ENCODE data around the gene MOGAT1. TPM values are rescaled to one million over a fixed set of nuclear protein-coding genes. Genes with fewer than 3 reads are reported as not detected.
A peak's percentile ranks its signal among the peaks of the same experiment; 100 is the strongest.

Gene MOGAT1
- total and polyA plus RNA-seq, 2 of the 4 experiments (the other 2 are of a cell fraction): not detected

DNA sequence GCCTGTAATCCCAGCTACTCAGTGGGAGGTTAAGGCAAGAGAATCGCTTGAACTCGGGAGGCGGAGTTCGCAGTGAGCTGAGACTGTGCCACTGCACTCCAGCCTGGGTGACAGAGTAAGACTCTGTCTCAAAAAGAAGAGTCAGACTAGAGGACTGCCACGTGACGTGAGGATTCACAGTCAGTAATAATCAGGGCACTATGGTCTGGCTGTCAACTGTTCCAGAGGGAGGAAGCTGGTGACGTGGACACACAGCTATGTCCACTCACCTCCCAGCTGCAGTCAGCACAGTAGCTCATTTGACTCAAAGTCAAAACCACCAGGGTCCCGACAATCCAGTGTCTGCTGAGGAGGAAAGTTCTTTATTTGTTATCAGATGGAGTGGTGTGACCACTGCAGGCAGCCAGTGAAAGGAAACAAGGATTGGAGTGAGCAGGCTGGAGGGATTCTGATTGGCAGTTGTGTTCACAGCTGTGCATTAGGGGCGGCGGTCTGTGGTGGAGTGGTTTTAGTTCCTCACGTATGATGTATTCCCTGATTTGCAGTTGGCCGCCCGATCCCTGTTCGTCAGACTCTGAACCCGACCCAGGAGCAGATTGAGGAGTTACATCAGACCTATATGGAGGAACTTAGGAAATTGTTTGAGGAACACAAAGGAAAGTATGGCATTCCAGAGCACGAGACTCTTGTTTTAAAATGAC is 37.9 kb downstream of the MOGAT1 start (continued):
- TF ChIP-seq NFE2L2 (IDR thresholded peaks at IDR 0.05; ENCODE audit: low read depth, low read length) (0 out of 2 replicates have a peak, but pooled peaks have one; percentile 9), POLR2A (IDR thresholded peaks at IDR 0.05; ENCODE audit: low read depth, low read length) (0 out of 2 replicates have a peak, but pooled peaks have one; percentile 21), CHD1 (IDR thresholded peaks at IDR 0.05; ENCODE audit: low read depth, low read length) (no peak), MAFK (IDR thresholded peaks at IDR 0.05; ENCODE audit: low read depth, low read length) (no peak; the same call in 1 of the 2 replicates)

DNA sequence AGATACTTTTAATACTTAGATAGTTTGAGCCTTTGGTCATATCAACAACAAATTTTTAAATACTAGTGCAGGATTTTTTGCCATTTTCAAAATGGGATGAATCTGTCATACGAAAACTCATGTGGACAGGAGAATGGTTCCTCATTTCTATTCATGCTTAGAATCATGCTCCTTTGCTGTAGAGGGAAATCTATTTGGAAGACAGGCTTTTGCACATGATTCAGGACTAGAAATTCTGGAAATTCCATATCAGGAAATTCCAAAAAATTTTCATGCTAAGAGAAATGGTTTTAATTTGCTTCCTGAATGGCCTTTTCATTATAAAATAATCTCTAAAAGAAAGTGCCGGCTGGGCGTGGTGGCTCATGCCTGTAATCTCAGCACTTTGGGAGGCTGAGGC is 39.3 kb downstream of the MOGAT1 start:
- Histone ChIP-seq H4K20me1 (ENCODE audit: insufficient read depth, low read length) (no peaks in the 10 kb centered on the region), H4K8ac (ENCODE audit: low read depth in 2 of 2, low read length in 2 of 2) (no peak overlapping the region), H3K27ac (ENCODE audit: insufficient read depth, low read length) (no peak overlapping the region), H2AFZ (replicated peaks; ENCODE audit: low read length, poor library complexity) (no peak overlapping the region), H2BK5ac (ENCODE audit: low read depth, low read length, poor library complexity, severe bottlenecking) (no peak overlapping the region), H3K36me3 (ENCODE audit: control insufficient read depth, insufficient read depth, low read length) (no peaks in the 10 kb centered on the region), H3K56ac (ENCODE audit: extremely low read depth, insufficient read depth, low read length) (no peak overlapping the region), H3K79me1 (ENCODE audit: low read depth in 1 of 2, low read length in 2 of 2) (no peaks in the 10 kb centered on the region), H3K23ac (ENCODE audit: low read depth, low read length) (no peak overlapping the region), H2BK120ac (ENCODE audit: low read depth, low read length) (no peak overlapping the region), H2AK9ac (replicated peaks; ENCODE audit: low read depth, low read length, poor library complexity) (no peak overlapping the region), H3K18ac (ENCODE audit: low read depth, low read length) (no peak overlapping the region), H4K5ac (ENCODE audit: low read depth, low read length) (no peak overlapping the region), H2BK15ac (ENCODE audit: low read depth, low read length) (no peak overlapping the region), H2BK20ac (ENCODE audit: low read depth, low read length) (no peak overlapping the region), H4K91ac (ENCODE audit: insufficient read depth, low read depth, low read length) (no peak overlapping the region), H3K27me3 (ENCODE audit: control insufficient read depth, insufficient read depth, low read length) (no peaks in the 10 kb centered on the region), H3K4ac (ENCODE audit: low read depth, low read length) (no peak overlapping the region), H3K14ac (replicated peaks; ENCODE audit: low read depth, low read length) (no peak overlapping the region), H3K4me1 (ENCODE audit: control insufficient read depth, insufficient read depth, low read length) (peaks cover 8% of the 10 kb centered on the region), H3K9me3 (ENCODE audit: control insufficient read depth, insufficient read depth, low read length) (no peaks in the 10 kb centered on the region), H3K9me1 (ENCODE audit: insufficient read depth, low read length) (peaks cover 3% of the 10 kb centered on the region; the same call in 1 of the 2 replicates), H3K9ac (ENCODE audit: low read depth, low read length) (no peak overlapping the region), H3K4me3 (ENCODE audit: insufficient read depth, low read depth, low read length) (no peak overlapping the region), H2AK5ac (ENCODE audit: low read depth, low read length) (no peak overlapping the region), H3K4me2 (ENCODE audit: low read depth, low read length) (no peak overlapping the region)
- intact Hi-C loops (cut with micrococcal nuclease): no loop called here
- ChIA-PET CTCF (no interaction called here), POLR2A (ENCODE audit: unreplicated experiment) (no interaction called here)
- dilution Hi-C loops (cut with HindIII; ENCODE audit: low sequenced_read_pairs, unreplicated experiment): no loop called here
- no TSS peak for BruUV-seq (replicated peaks)
- no peak for DNase-seq
- no CpG with 5 or more reads among the region's 3 CpGs for WGBS, 2 experiments (ENCODE audit: extremely low coverage in 2 of 2, insufficient read length in 1 of 2)
- TF ChIP-seq RAD21 (IDR thresholded peaks at IDR 0.05; ENCODE audit: low read length) (no peak), POLR2A (IDR thresholded peaks at IDR 0.05; ENCODE audit: low read depth, low read length) (no peak), BHLHE40 (IDR thresholded peaks at IDR 0.05; ENCODE audit: low read depth, low read length) (no peak), FOS (IDR thresholded peaks at IDR 0.05; ENCODE audit: low read depth, low read length) (no peak)
- TF ChIP-seq, protein P1, sequence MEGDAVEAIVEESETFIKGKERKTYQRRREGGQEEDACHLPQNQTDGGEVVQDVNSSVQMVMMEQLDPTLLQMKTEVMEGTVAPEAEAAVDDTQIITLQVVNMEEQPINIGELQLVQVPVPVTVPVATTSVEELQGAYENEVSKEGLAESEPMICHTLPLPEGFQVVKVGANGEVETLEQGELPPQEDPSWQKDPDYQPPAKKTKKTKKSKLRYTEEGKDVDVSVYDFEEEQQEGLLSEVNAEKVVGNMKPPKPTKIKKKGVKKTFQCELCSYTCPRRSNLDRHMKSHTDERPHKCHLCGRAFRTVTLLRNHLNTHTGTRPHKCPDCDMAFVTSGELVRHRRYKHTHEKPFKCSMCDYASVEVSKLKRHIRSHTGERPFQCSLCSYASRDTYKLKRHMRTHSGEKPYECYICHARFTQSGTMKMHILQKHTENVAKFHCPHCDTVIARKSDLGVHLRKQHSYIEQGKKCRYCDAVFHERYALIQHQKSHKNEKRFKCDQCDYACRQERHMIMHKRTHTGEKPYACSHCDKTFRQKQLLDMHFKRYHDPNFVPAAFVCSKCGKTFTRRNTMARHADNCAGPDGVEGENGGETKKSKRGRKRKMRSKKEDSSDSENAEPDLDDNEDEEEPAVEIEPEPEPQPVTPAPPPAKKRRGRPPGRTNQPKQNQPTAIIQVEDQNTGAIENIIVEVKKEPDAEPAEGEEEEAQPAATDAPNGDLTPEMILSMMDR (conservative IDR thresholded peaks at IDR 0.05; ENCODE audit: low read depth, low read length): no peak
- in situ Hi-C loops (cut with MboI; ENCODE audit: low sequenced_read_pairs): no loop called here
- ATAC-seq (ENCODE audit: low read depth): no peak
